Bronchial epithelial cell (primary cell): ENCODE data around the gene MYLIP. TPM values are rescaled to one million over a fixed set of nuclear protein-coding genes. Genes with fewer than 3 reads are reported as not detected.

Experiments used
- DNase-seq: peaks from one replicate; pipeline ENCODE4 v3.0.0-alpha.2; 2010; ENCODE audit warnings: low read depth
- FAIRE-seq: peaks from 2 replicates; lab custom pipeline; 2011; peaks lifted over from hg19 to GRCh38; lab: Jason Lieb, UNC
- H3K27me3 ChIP-seq: 2 replicates; pipeline ENCODE4 v1.5.1; 2011; ENCODE audit warnings: low read length; ENCODE audit not compliant: control insufficient read depth, insufficient read depth
- H3K36me3 ChIP-seq: 2 replicates; pipeline ENCODE4 v1.5.1; 2011; ENCODE audit warnings: low read length; ENCODE audit not compliant: control insufficient read depth, insufficient read depth
- H3K4me3 ChIP-seq: 2 replicates; pipeline ENCODE4 v1.5.1; 2011; ENCODE audit warnings: mild to moderate bottlenecking, low read depth, low read length, control low read depth
- CTCF ChIP-seq: IDR thresholded peaks from 2 replicates; pipeline ENCODE4 v1.5.1; 2011; ENCODE audit warnings: mild to moderate bottlenecking, moderate library complexity, low read length, control low read depth, inconsistent platforms; ENCODE audit not compliant: insufficient read depth, severe bottlenecking
- total RNA-seq: library from RNA; depleted of rRNA; stranded (reverse); fragments of >200 nt; gene quantifications from 2 replicates; pipeline ENCODE4 v1.2.1, GENCODE V29; 2014

The MYLIP gene
- total RNA-seq, 1 donor from 2014 or later, result 8.2 TPM

- DNase-seq (no peak), FAIRE-seq (no peak)
- H3K27me3 ChIP-seq, result no peaks in the 10 kb centered on the region
- TF ChIP-seq CTCF, result no peak
- no peak overlapping the region for H3K4me3 ChIP-seq
- no peaks in the 10 kb centered on the region for H3K36me3 ChIP-seq
These were observed 25.2 kb upstream of the MYLIP start for GRCh38 chr6:16103722-16104121.

GRCh38 chr6:16104624-16105433 is 24.1 kb upstream of the MYLIP start:
- Histone ChIP-seq H3K36me3 (no peaks in the 10 kb centered on the region), H3K4me3 (no peak overlapping the region), H3K27me3 (no peaks in the 10 kb centered on the region)
- FAIRE-seq (no peak), DNase-seq (no peak)
- TF ChIP-seq CTCF, result no peak

GRCh38 chr6:16105854-16106253 is 23.0 kb upstream of the MYLIP start:
- Histone ChIP-seq H3K36me3 (no peaks in the 10 kb centered on the region), H3K27me3 (no peaks in the 10 kb centered on the region), H3K4me3 (no peak overlapping the region)
- peak; percentile 62 for DNase-seq
- TF ChIP-seq CTCF, result no peak
- FAIRE-seq, result no peak

GRCh38 chr6:16106991-16107787 is 21.7 kb upstream of the MYLIP start:
- FAIRE-seq (no peak), DNase-seq (no peak)
- no peak overlapping the region for H3K4me3 ChIP-seq
- H3K27me3 ChIP-seq, result no peaks in the 10 kb centered on the region
- no peak for TF ChIP-seq CTCF
- H3K36me3 ChIP-seq, result no peaks in the 10 kb centered on the region

- H3K4me3 ChIP-seq, result no peak overlapping the region
- no peaks in the 10 kb centered on the region for H3K27me3 ChIP-seq
- no peak for TF ChIP-seq CTCF
- H3K36me3 ChIP-seq, result no peaks in the 10 kb centered on the region
- FAIRE-seq, result no peak
- DNase-seq, result no peak
These were observed 20.5 kb upstream of the MYLIP start for GRCh38 chr6:16108419-16108818.
